HG03175 (cell line): ENCODE measurements around the gene RPF1.
"Not testable (repeated sequence)": the region's sequence is repeated elsewhere in the genome, so short reads cannot be mapped to it uniquely, and the experiment has no call there.

Experiments used
- ATAC-seq: cut with Tn5 transposase; IDR thresholded peaks from one replicate; pipeline ENCODE4 v1.9.1; 2021; ENCODE audit warnings: mild to moderate bottlenecking, moderate library complexity; ENCODE audit not compliant: unreplicated experiment

RPF1 gene

GRCh38 chr1:84478876-84479868 is at the start of gene RPF1:
Gene RPF1, plus strand, starts transcription at chr1:84479266. Its CDS starts 16 bp downstream, at chr1:84479282.
- ATAC-seq: peak; percentile 96

GRCh38 chr1:84430546-84430945 is 48.5 kb upstream of the RPF1 start:
- no peak for ATAC-seq

- peak; percentile 66 for ATAC-seq
Observed at GRCh38 chr1:84433258-84434080, 45.6 kb upstream of the RPF1 start.

- ATAC-seq: peak; percentile 8
Observed at GRCh38 chr1:84434081-84434769, 44.8 kb upstream of the RPF1 start.

- ATAC-seq: peak; percentile 40
Observed at GRCh38 chr1:84434801-84435549, 44.1 kb upstream of the RPF1 start.

GRCh38 chr1:84436876-84437655 is 42.0 kb upstream of the RPF1 start:
- ATAC-seq: no peak

- ATAC-seq: peak; percentile 95
Observed at GRCh38 chr1:84442256-84442655, 36.8 kb upstream of the RPF1 start.

GRCh38 chr1:84442747-84443646 is 36.1 kb upstream of the RPF1 start:
- peak; percentile 12 for ATAC-seq

- ATAC-seq: not testable (repeated sequence)
Observed at GRCh38 chr1:84448704-84449103, 30.4 kb upstream of the RPF1 start.

- no peak for ATAC-seq
Observed at GRCh38 chr1:84450910-84451309, 28.2 kb upstream of the RPF1 start.

- ATAC-seq: no peak
Observed at GRCh38 chr1:84452436-84452835, 26.6 kb upstream of the RPF1 start.

- no peak for ATAC-seq
Observed at GRCh38 chr1:84462118-84462517, 16.9 kb upstream of the RPF1 start.

GRCh38 chr1:84467298-84467697 is 11.8 kb upstream of the RPF1 start:
- no peak for ATAC-seq

GRCh38 chr1:84476225-84476624 is 2.8 kb upstream of the RPF1 start:
- no peak for ATAC-seq

GRCh38 chr1:84479998-84480397 is 932 bp downstream of the RPF1 start:
- no peak for ATAC-seq

- no peak for ATAC-seq
Observed at GRCh38 chr1:84480650-84481049, 1.6 kb downstream of the RPF1 start.

- ATAC-seq: no peak
Observed at GRCh38 chr1:84481317-84481716, 2.3 kb downstream of the RPF1 start.

- ATAC-seq: no peak
Observed at GRCh38 chr1:84488107-84488506, 9.0 kb downstream of the RPF1 start.

GRCh38 chr1:84489766-84490165 is 10.7 kb downstream of the RPF1 start:
- ATAC-seq: no peak
